Trophoblast cell (in vitro differentiated cells and primary cell): ENCODE measurements around the gene AIG1.

Experiments used
- DNase-seq, 2 donors: peaks; one replicate each; pipeline ENCODE4 v3.0.0-alpha.2; 2016
- H2AFZ ChIP-seq: 2 replicates; pipeline ENCODE4 v1.6.1; 2013; ENCODE audit warnings: low read length, moderate library complexity, mild to moderate bottlenecking; ENCODE audit not compliant: insufficient read depth, poor library complexity
- H2AK5ac ChIP-seq: 2 replicates; pipeline ENCODE4 v1.6.1; 2013; ENCODE audit warnings: mild to moderate bottlenecking, low read length
- H2BK120ac ChIP-seq: 2 replicates; pipeline ENCODE4 v1.6.1; 2013; ENCODE audit warnings: low read length, mild to moderate bottlenecking, moderate library complexity; ENCODE audit not compliant: insufficient read depth, poor library complexity
- H2BK12ac ChIP-seq: 2 replicates; pipeline ENCODE4 v1.6.1; 2013; ENCODE audit warnings: mild to moderate bottlenecking, low read length, moderate library complexity
- H2BK5ac ChIP-seq: 2 replicates; pipeline ENCODE4 v1.6.1; 2013; ENCODE audit warnings: low read length, low read depth, moderate library complexity, mild to moderate bottlenecking; ENCODE audit not compliant: poor library complexity
- H3K14ac ChIP-seq: 2 replicates; pipeline ENCODE4 v1.6.1; 2013; ENCODE audit warnings: mild to moderate bottlenecking, low read length
- H3K18ac ChIP-seq: 2 replicates; pipeline ENCODE4 v1.6.1; 2013; ENCODE audit warnings: mild to moderate bottlenecking, low read length
- H3K23ac ChIP-seq: 2 replicates; pipeline ENCODE4 v1.6.1; 2013; ENCODE audit warnings: low read length
- H3K27ac ChIP-seq: 2 replicates; pipeline ENCODE4 v1.5.1; 2013; ENCODE audit warnings: low read depth, mild to moderate bottlenecking, inconsistent platforms, low read length, moderate library complexity
- H3K27me3 ChIP-seq: 2 replicates; pipeline ENCODE4 v1.6.1; 2013; ENCODE audit warnings: inconsistent platforms, mild to moderate bottlenecking, low read length, moderate library complexity; ENCODE audit not compliant: insufficient read depth
- H3K36me3 ChIP-seq, 2 experiments: 1 replicate in 1 of 2; 2 replicates in 1 of 2; pipeline ENCODE4 v1.6.1; 2013; ENCODE audit warnings: low read length in 2 of 2, mild to moderate bottlenecking in 2 of 2, moderate library complexity in 1 of 2; ENCODE audit not compliant: insufficient read depth in 2 of 2, control insufficient read depth in 1 of 2
- H3K4ac ChIP-seq: 2 replicates; pipeline ENCODE4 v1.6.1; 2013; ENCODE audit warnings: low read depth, mild to moderate bottlenecking, low read length, moderate library complexity
- H3K4me1 ChIP-seq, 2 experiments: 1 replicate in 1 of 2; 2 replicates in 1 of 2; pipeline ENCODE4 v1.6.1; 2013; ENCODE audit warnings: low read length in 2 of 2, mild to moderate bottlenecking in 2 of 2, moderate library complexity in 1 of 2; ENCODE audit not compliant: insufficient read depth in 2 of 2, control insufficient read depth in 1 of 2
- H3K4me2 ChIP-seq: 2 replicates; pipeline ENCODE4 v1.6.1; 2013; ENCODE audit warnings: inconsistent platforms, mild to moderate bottlenecking, low read length, moderate library complexity
- H3K4me3 ChIP-seq: 2 replicates; pipeline ENCODE4 v1.5.1; 2013; ENCODE audit warnings: mild to moderate bottlenecking, low read depth, low read length, inconsistent platforms
- H3K79me1 ChIP-seq: one replicate; pipeline ENCODE4 v1.6.1; 2013; ENCODE audit warnings: low read length
- H3K79me2 ChIP-seq: 2 replicates; pipeline ENCODE4 v1.6.1; 2013; ENCODE audit warnings: low read length, mild to moderate bottlenecking; ENCODE audit not compliant: control insufficient read depth, insufficient read depth, poor library complexity
- H3K9ac ChIP-seq: 2 replicates; pipeline ENCODE4 v1.6.1; 2013; ENCODE audit warnings: mild to moderate bottlenecking, low read length
- H3K9me3 ChIP-seq: 2 replicates; pipeline ENCODE4 v1.6.1; 2013; ENCODE audit warnings: low read depth, mild to moderate bottlenecking, control low read depth, inconsistent platforms, low read length; ENCODE audit not compliant: insufficient read depth
- H4K12ac ChIP-seq: 2 replicates; pipeline ENCODE4 v1.6.1; 2013; ENCODE audit warnings: low read depth, mild to moderate bottlenecking, low read length, moderate library complexity
- H4K8ac ChIP-seq: 2 replicates; pipeline ENCODE4 v1.6.1; 2013; ENCODE audit warnings: low read depth, mild to moderate bottlenecking, low read length, moderate library complexity
- H4K91ac ChIP-seq: one replicate; pipeline ENCODE4 v1.6.1; 2013; ENCODE audit warnings: low read depth, mild to moderate bottlenecking, low read length, moderate library complexity
- WGBS: extraction: QIAGEN DNeasy Blood & Tissue Kit; methylation state at CpG from one replicate; pipeline ENCODE4 v1.1.7; 2013; ENCODE audit warnings: missing lambda C conversion rate; ENCODE audit not compliant: insufficient read length, insufficient coverage; ENCODE audit errors: extremely low coverage; 5-methylcytosine and 5-hydroxymethylcytosine counted together

AIG1 gene

DNA sequence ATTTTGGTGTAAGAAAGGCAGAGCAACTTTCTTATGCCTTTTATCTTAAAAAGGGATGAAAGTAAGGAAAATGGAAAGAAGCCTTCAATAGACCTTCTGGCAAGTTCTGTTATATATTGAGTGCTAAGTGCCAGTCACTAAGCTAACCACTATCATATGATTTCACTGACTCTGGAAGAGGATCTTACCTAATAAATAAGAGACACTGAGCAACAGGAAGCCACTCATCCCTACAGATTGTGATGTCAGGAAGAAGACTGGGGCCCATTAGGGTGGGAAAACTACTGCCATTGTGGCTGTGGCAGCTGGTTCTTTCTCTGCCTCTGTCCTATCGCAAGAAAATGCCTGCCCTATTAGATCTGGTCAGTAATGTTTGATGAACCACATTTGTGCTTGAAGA, 89.6 kb downstream of the AIG1 start:
- H3K18ac ChIP-seq, result no peak overlapping the region
- no peaks in the 10 kb centered on the region for H3K79me1 ChIP-seq
- H3K23ac ChIP-seq, result no peak overlapping the region
- no peak overlapping the region for H2AK5ac ChIP-seq
- no peaks in the 10 kb centered on the region for H3K9me3 ChIP-seq
- H2BK12ac ChIP-seq, result no peak overlapping the region
- H4K91ac ChIP-seq, result no peak overlapping the region
- H4K12ac ChIP-seq, result no peak overlapping the region
- no peak overlapping the region for H2BK5ac ChIP-seq
- no CpG with 5 or more reads among the region's 1 CpG for WGBS
- no peak overlapping the region for H3K9ac ChIP-seq
- no peak overlapping the region for H3K4ac ChIP-seq
- H3K36me3 ChIP-seq, result no peaks in the 10 kb centered on the region
- H3K4me2 ChIP-seq, result no peak overlapping the region
- no peak overlapping the region for H3K27ac ChIP-seq
- H2BK120ac ChIP-seq, result no peak overlapping the region
- no peaks in the 10 kb centered on the region for H3K4me1 ChIP-seq
- DNase-seq, result no peak
- no peak overlapping the region for H2AFZ ChIP-seq
- H3K27me3 ChIP-seq, result no peaks in the 10 kb centered on the region
- H4K8ac ChIP-seq, result no peak overlapping the region
- no peak overlapping the region for H3K4me3 ChIP-seq
- H3K79me2 ChIP-seq, result no peaks in the 10 kb centered on the region
- H3K14ac ChIP-seq, result no peak overlapping the region

DNA sequence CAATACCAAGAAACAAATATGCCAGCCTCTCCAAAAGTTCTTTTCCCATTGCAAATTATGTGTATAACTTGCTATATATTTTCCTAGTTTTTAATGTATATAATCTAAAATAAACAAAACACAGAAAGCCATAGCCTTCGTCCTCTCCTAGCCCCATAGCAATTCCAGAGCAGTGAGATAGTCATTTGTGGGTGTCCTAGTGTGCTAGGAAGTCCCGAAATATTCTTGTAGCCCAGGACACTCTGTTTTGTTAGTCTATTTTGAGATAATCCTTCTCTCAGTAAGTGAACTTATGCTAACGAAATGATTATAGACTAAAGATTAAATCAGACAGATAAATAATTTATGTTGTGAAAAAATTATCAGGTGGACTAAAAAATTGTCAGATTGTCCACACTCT, 90.7 kb downstream of the AIG1 start:
- H3K4ac ChIP-seq, result no peak overlapping the region
- no peak overlapping the region for H3K9ac ChIP-seq
- H4K91ac ChIP-seq, result no peak overlapping the region
- no CpG with 5 or more reads among the region's 3 CpGs for WGBS
- H3K4me1 ChIP-seq, result no peaks in the 10 kb centered on the region
- H3K27ac ChIP-seq, result no peak overlapping the region
- no peaks in the 10 kb centered on the region for H3K79me2 ChIP-seq
- no peak overlapping the region for H3K23ac ChIP-seq
- no peak overlapping the region for H3K18ac ChIP-seq
- no peak overlapping the region for H3K4me2 ChIP-seq
- no peak overlapping the region for H3K4me3 ChIP-seq
- no peaks in the 10 kb centered on the region for H3K36me3 ChIP-seq
- no peak overlapping the region for H2AFZ ChIP-seq
- no peaks in the 10 kb centered on the region for H3K9me3 ChIP-seq
- no peak overlapping the region for H4K12ac ChIP-seq
- H3K14ac ChIP-seq, result no peak overlapping the region
- H3K79me1 ChIP-seq, result no peaks in the 10 kb centered on the region
- H2AK5ac ChIP-seq, result no peak overlapping the region
- no peaks in the 10 kb centered on the region for H3K27me3 ChIP-seq
- no peak overlapping the region for H4K8ac ChIP-seq
- no peak for DNase-seq
- H2BK12ac ChIP-seq, result no peak overlapping the region
- no peak overlapping the region for H2BK120ac ChIP-seq
- H2BK5ac ChIP-seq, result no peak overlapping the region

DNA sequence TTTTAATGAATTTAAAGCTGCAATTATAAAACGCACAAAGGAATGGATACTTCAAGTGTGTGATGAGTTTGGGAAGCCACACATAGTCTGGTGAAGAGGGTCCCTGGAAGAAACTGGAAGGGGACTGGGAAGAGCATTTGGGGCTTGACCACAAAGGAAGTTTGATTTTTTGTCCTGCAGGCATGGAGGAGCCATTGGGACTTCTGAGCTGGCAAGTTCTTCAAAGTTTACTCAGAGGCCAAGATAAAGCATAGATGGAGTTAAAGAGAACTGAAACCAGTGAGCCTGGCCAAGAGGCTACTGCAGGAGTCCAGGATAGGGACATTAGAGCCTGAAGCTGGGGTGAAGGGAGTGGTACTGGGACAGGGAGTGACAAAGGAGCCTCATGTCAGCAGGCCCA, 95.0 kb downstream of the AIG1 start:
- Histone ChIP-seq H2BK5ac (no peak overlapping the region), H4K8ac (no peak overlapping the region), H2AFZ (no peak overlapping the region), H3K27me3 (no peaks in the 10 kb centered on the region), H3K27ac (no peak overlapping the region), H2BK120ac (no peak overlapping the region), H3K79me2 (no peaks in the 10 kb centered on the region), H4K91ac (no peak overlapping the region), H3K9ac (no peak overlapping the region), H3K4ac (no peak overlapping the region), H3K18ac (no peak overlapping the region), H3K4me1 (peaks cover 6 to 11% of the 10 kb centered on the region in 2 experiments), H3K79me1 (peaks cover 3% of the 10 kb centered on the region), H3K36me3 (no peaks in the 10 kb centered on the region), H3K23ac (no peak overlapping the region), H3K4me2 (no peak overlapping the region), H2AK5ac (no peak overlapping the region), H3K4me3 (no peak overlapping the region), H2BK12ac (no peak overlapping the region), H3K9me3 (no peaks in the 10 kb centered on the region), H3K14ac (no peak overlapping the region), H4K12ac (no peak overlapping the region)
- no peak for DNase-seq
- WGBS, result no CpG with 5 or more reads among the region's 1 CpG

DNA sequence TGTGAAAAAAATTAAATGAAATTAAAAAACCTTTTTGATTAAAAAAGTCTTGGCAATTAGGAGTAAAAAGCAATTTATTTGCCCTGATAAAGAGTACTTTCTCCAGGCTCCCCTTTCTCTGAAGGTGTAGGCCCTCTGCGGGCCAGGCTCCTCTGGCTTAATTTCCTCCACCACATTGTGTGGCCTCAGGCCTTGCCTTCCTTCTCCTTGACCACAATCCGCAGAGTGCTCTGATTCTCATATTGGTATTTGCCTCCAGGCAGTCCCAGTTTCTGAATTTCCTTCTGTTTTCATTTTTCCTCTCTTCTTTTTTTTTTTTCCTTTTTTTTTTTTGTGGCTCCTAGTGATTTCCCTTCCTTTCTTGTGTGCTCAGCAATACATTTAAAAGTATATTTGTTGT, 96.4 kb downstream of the AIG1 start:
- Histone ChIP-seq H2AK5ac (no peak overlapping the region), H4K8ac (no peak overlapping the region), H2BK5ac (no peak overlapping the region), H2BK12ac (no peak overlapping the region), H2AFZ (no peak overlapping the region), H3K18ac (no peak overlapping the region), H3K36me3 (no peaks in the 10 kb centered on the region), H3K79me2 (no peaks in the 10 kb centered on the region), H3K9me3 (no peaks in the 10 kb centered on the region), H3K4me3 (no peak overlapping the region), H3K27me3 (no peaks in the 10 kb centered on the region), H4K91ac (no peak overlapping the region), H3K9ac (no peak overlapping the region), H3K4me1 (peaks cover 6 to 11% of the 10 kb centered on the region in 2 experiments), H4K12ac (no peak overlapping the region), H3K14ac (no peak overlapping the region), H3K4ac (no peak overlapping the region), H3K27ac (no peak overlapping the region), H2BK120ac (no peak overlapping the region), H3K79me1 (peaks cover 3% of the 10 kb centered on the region), H3K4me2 (no peak overlapping the region), H3K23ac (no peak overlapping the region)
- WGBS, result no CpG with 5 or more reads among the region's 2 CpGs
- DNase-seq, result peak; percentile 64 to 80
